Panc1 (cell line): ENCODE data around the gene IL10. TPM values are rescaled to one million over a fixed set of nuclear protein-coding genes. Genes with fewer than 3 reads are reported as not detected.

Experiments
- ATAC-seq: fragments of 200-7000 bp; cut with Tn5 transposase; 2 replicates; pipeline ENCODE4 v1.9.1; 2020; ENCODE audit warnings: mild to moderate bottlenecking, moderate library complexity
- BruUV-seq: library from RNA; stranded (reverse); fragments of 400-500 nt; replicated peaks from 2 replicates; lab custom pipeline; 2021; lab: Mats Ljungman, UMichigan
- CTCF ChIA-PET: fragments of 300-600 bp; sonication (Branson Sonifier 250); formaldehyde crosslinking; loops from one replicate; lab custom pipeline; 2022; ENCODE audit warnings: antibody characterized with exemption; lab: Charles Lee
- POLR2A ChIA-PET: fragments of 300-600 bp; sonication (Branson Sonifier 250); formaldehyde crosslinking; loops from one replicate; lab custom pipeline; 2022; ENCODE audit warnings: antibody characterized with exemption; lab: Charles Lee
- DNase-seq: peaks from one replicate; pipeline ENCODE4 v3.0.0-alpha.2; 2010; ENCODE audit warnings: low read depth, low spot score
- H3K27ac ChIP-seq: 2 replicates; pipeline ENCODE4 v1.5.1; 2011; ENCODE audit warnings: mild to moderate bottlenecking, low read length, inconsistent platforms
- H3K27me3 ChIP-seq: fragments of 200-500 bp; sonication (Bioruptor generic); 2 replicates; pipeline ENCODE4 v1.6.0; 2014; ENCODE audit warnings: low read length, inconsistent platforms; ENCODE audit not compliant: control insufficient read depth, insufficient read depth
- H3K36me3 ChIP-seq: fragments of 200-500 bp; sonication (Bioruptor generic); 2 replicates; pipeline ENCODE4 v1.5.1; 2014; ENCODE audit warnings: inconsistent platforms, mild to moderate bottlenecking, low read length, moderate library complexity; ENCODE audit not compliant: control insufficient read depth, insufficient read depth
- H3K4me1 ChIP-seq: 2 replicates; pipeline ENCODE4 v1.5.1; 2011; ENCODE audit warnings: inconsistent platforms, mild to moderate bottlenecking, low read length, moderate library complexity; ENCODE audit not compliant: control insufficient read depth, insufficient read depth
- H3K4me3 ChIP-seq, 2 experiments: 2 replicates each; pipeline ENCODE4 v1.5.1; 2011 to 2012; ENCODE audit warnings: low read depth in 2 of 2, low read length in 2 of 2, mild to moderate bottlenecking in 2 of 2, inconsistent platforms in 1 of 2, moderate library complexity in 1 of 2
- H3K9me3 ChIP-seq: fragments of 200-500 bp; sonication (Bioruptor generic); 2 replicates; pipeline ENCODE4 v1.5.1; 2014; ENCODE audit warnings: low read depth, mild to moderate bottlenecking, inconsistent platforms, low read length, moderate library complexity; ENCODE audit not compliant: control insufficient read depth, insufficient read depth
- POLR2AphosphoS5 ChIP-seq: IDR thresholded peaks from 2 replicates; pipeline ENCODE4 v1.6.1; 2012; ENCODE audit warnings: mild to moderate bottlenecking, low read depth, low read length, moderate library complexity
- SIN3A ChIP-seq: IDR thresholded peaks from 2 replicates; pipeline ENCODE4 v1.6.1; 2012; ENCODE audit warnings: low read depth, mild to moderate bottlenecking, low read length, moderate library complexity, borderline replicate concordance; ENCODE audit not compliant: insufficient read depth
- TCF7L2 ChIP-seq: IDR thresholded peaks from 2 replicates; pipeline ENCODE4 v1.6.1; 2011; ENCODE audit warnings: mild to moderate bottlenecking, low read depth, low read length, inconsistent platforms
- in situ Hi-C: cut with HindIII; loops from 2 replicates; pipeline ENCODE4 v1.10.0; 2016; ENCODE audit warnings: low sequenced_read_pairs, low pct_unique_long_range_greater_than_20kb
- intact Hi-C: fragments of 100-400 bp; cut with micrococcal nuclease; formaldehyde crosslinking; loops from one replicate; pipeline ENCODE4 v1.10.0; 2022; ENCODE audit not compliant: unreplicated experiment
- total RNA-seq: library from RNA; stranded (reverse); gene quantifications from one replicate; pipeline ENCODE4 v1.2.1, GENCODE V29; 2021; ENCODE audit not compliant: unreplicated experiment
- TF ChIP-seq, protein P1 (sequence below), 2 experiments: IDR thresholded peaks; 2 replicates each; pipeline ENCODE4 v1.6.1; 2011 to 2012; ENCODE audit warnings: low read depth in 2 of 2, control low read depth in 1 of 2, low read length in 1 of 2, mild to moderate bottlenecking in 1 of 2, moderate library complexity in 1 of 2; ENCODE audit not compliant: insufficient read depth in 1 of 2
- TF ChIP-seq, protein P2 (sequence below): fragments of 450-650 bp; IDR thresholded peaks from 2 replicates; pipeline ENCODE4 v1.5.1; 2017; ENCODE audit warnings: mild to moderate bottlenecking

Gene IL10
- total RNA-seq, 1 experiment from 2014 or later: not detected

DNA sequence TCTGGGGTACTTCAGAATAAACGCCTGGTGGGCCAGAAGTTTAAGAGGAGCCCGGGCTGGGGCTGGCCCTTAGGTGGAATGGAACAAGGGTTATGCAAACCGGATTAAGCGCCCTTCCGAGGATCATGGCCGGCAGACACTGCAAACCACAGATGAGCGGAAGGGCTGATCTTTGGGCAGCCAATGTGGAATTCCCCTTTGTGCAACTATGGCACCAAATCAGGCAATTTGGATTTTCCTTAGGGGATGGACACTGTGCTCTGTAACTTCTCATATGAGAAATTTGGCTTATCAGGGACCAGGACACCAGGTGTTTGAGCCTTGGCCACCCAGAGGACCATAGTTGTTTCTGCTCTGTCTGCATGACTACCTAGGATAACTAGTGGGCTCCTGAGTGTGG lies 5.7 kb upstream of the IL10 start:
- POLR2A ChIA-PET: no interaction called here

DNA sequence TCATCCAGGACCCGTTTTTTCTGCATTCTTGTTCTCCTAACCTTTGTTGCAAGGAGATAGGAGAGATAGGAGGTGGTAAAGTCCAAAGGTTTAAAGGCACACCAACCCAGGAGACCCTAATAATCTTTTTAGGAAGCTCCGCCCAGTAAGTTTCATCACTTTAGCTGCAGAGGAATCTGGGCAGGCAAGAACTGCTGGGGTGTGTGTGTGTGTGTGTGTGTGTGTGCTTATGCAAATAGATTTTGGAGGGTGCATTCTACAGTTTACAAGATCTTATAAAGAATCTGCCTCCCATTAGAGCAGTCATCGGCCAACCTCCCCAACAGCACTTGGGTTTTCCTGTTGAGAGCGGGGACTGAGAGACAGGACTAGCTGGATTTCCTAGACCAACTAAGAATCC lies 3.9 kb upstream of the IL10 start:
- CTCF ChIA-PET: interaction anchor here (0.7 kb wide), 2 partner anchors 35 to 166 kb away, joined by 3 to 14 read pairs; no protein-coding TSS in a partner anchor
- H3K4me3 ChIP-seq: no peak overlapping the region
- H3K27ac ChIP-seq: no peak overlapping the region
- TF ChIP-seq SIN3A (no peak), POLR2AphosphoS5 (no peak), TCF7L2 (no peak)
- TF ChIP-seq, protein P1, sequence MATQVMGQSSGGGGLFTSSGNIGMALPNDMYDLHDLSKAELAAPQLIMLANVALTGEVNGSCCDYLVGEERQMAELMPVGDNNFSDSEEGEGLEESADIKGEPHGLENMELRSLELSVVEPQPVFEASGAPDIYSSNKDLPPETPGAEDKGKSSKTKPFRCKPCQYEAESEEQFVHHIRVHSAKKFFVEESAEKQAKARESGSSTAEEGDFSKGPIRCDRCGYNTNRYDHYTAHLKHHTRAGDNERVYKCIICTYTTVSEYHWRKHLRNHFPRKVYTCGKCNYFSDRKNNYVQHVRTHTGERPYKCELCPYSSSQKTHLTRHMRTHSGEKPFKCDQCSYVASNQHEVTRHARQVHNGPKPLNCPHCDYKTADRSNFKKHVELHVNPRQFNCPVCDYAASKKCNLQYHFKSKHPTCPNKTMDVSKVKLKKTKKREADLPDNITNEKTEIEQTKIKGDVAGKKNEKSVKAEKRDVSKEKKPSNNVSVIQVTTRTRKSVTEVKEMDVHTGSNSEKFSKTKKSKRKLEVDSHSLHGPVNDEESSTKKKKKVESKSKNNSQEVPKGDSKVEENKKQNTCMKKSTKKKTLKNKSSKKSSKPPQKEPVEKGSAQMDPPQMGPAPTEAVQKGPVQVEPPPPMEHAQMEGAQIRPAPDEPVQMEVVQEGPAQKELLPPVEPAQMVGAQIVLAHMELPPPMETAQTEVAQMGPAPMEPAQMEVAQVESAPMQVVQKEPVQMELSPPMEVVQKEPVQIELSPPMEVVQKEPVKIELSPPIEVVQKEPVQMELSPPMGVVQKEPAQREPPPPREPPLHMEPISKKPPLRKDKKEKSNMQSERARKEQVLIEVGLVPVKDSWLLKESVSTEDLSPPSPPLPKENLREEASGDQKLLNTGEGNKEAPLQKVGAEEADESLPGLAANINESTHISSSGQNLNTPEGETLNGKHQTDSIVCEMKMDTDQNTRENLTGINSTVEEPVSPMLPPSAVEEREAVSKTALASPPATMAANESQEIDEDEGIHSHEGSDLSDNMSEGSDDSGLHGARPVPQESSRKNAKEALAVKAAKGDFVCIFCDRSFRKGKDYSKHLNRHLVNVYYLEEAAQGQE (IDR thresholded peaks at IDR 0.05; ENCODE audit: insufficient read depth in 1 of 2, low read depth in 2 of 2, low read length in 1 of 2): no peak
- TF ChIP-seq, protein P2, sequence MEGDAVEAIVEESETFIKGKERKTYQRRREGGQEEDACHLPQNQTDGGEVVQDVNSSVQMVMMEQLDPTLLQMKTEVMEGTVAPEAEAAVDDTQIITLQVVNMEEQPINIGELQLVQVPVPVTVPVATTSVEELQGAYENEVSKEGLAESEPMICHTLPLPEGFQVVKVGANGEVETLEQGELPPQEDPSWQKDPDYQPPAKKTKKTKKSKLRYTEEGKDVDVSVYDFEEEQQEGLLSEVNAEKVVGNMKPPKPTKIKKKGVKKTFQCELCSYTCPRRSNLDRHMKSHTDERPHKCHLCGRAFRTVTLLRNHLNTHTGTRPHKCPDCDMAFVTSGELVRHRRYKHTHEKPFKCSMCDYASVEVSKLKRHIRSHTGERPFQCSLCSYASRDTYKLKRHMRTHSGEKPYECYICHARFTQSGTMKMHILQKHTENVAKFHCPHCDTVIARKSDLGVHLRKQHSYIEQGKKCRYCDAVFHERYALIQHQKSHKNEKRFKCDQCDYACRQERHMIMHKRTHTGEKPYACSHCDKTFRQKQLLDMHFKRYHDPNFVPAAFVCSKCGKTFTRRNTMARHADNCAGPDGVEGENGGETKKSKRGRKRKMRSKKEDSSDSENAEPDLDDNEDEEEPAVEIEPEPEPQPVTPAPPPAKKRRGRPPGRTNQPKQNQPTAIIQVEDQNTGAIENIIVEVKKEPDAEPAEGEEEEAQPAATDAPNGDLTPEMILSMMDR: no peak
- ATAC-seq (no peak), DNase-seq (no peak)
- intact Hi-C loops: no loop called here
- H3K36me3 ChIP-seq: no peaks in the 10 kb centered on the region
- in situ Hi-C loops: no loop called here
- H3K4me1 ChIP-seq: no peaks in the 10 kb centered on the region
- BruUV-seq: no TSS peak
- H3K9me3 ChIP-seq: no peaks in the 10 kb centered on the region
- H3K27me3 ChIP-seq: peaks cover 23% of the 10 kb centered on the region
- POLR2A ChIA-PET: interaction anchor here (0.6 kb wide), 2 partner anchors 11 to 38 kb away, joined by 4 to 9 read pairs; no protein-coding TSS in a partner anchor

More for the DNA sequence above, 5.7 kb upstream of the IL10 start:
- CTCF ChIA-PET: no interaction called here
- Histone ChIP-seq H3K4me1 (no peaks in the 10 kb centered on the region), H3K36me3 (no peaks in the 10 kb centered on the region), H3K9me3 (no peaks in the 10 kb centered on the region), H3K4me3 (no peak overlapping the region), H3K27me3 (peaks cover 13% of the 10 kb centered on the region), H3K27ac (no peak overlapping the region)
- intact Hi-C loops (no loop called here), in situ Hi-C loops (no loop called here)
- DNase-seq (no peak), ATAC-seq (no peak)
- TF ChIP-seq, protein P2: no peak
- TF ChIP-seq SIN3A (no peak), POLR2AphosphoS5 (no peak), TCF7L2 (no peak)
- TF ChIP-seq, protein P1 (IDR thresholded peaks at IDR 0.05; ENCODE audit: insufficient read depth in 1 of 2, low read depth in 2 of 2, low read length in 1 of 2): no peak
- BruUV-seq: no TSS peak
